PC-9 (cell line): ENCODE measurements around the gene NECTIN1.

Source experiments
- EZH2 ChIP-seq: fragments of 200-600 bp; sonication (generic); IDR thresholded peaks from 2 replicates; pipeline ENCODE4 v1.8.0; 2017; ENCODE audit warnings: antibody characterized with exemption, low read depth
- TF ChIP-seq, protein P1 (sequence below): fragments of 200-600 bp; sonication (generic); conservative IDR thresholded peaks from 2 replicates; pipeline ENCODE4 v1.6.1; 2017; ENCODE audit warnings: mixed run types, antibody characterized with exemption, mild to moderate bottlenecking, moderate library complexity

GRCh38 chr11:119706887-119707286, 22.1 kb downstream of the NECTIN1 start:
- TF ChIP-seq EZH2: no peak
- TF ChIP-seq, protein P1, sequence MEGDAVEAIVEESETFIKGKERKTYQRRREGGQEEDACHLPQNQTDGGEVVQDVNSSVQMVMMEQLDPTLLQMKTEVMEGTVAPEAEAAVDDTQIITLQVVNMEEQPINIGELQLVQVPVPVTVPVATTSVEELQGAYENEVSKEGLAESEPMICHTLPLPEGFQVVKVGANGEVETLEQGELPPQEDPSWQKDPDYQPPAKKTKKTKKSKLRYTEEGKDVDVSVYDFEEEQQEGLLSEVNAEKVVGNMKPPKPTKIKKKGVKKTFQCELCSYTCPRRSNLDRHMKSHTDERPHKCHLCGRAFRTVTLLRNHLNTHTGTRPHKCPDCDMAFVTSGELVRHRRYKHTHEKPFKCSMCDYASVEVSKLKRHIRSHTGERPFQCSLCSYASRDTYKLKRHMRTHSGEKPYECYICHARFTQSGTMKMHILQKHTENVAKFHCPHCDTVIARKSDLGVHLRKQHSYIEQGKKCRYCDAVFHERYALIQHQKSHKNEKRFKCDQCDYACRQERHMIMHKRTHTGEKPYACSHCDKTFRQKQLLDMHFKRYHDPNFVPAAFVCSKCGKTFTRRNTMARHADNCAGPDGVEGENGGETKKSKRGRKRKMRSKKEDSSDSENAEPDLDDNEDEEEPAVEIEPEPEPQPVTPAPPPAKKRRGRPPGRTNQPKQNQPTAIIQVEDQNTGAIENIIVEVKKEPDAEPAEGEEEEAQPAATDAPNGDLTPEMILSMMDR: peak; percentile 39; the same call in 1 of the 2 replicates
